ENCODE measurements around the gene CTDP1.

DNA sequence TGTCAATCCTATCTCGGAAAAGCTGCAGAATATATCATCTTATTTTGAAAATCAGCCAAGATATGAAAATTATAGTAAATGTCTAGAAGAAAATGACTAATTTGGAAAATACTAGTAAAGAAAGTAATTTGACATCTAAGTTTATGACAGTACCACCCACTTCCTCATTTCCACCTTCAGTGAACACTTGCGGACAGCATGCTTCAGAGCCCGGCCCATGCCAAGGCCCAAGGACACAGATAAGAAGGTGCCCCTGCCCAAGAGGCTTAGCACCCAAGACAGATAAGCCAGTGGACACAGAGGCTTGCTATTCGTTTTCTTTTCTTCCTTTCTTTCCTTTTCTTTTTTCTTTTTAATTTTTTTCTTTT is 113.4 kb downstream of the CTDP1 start:
- no peak for TF ChIP-seq POLR2A (IDR thresholded peaks at IDR 0.05)
- TF ChIP-seq CTCF (IDR thresholded peaks at IDR 0.05): no peak

Measured in gastroesophageal sphincter (tissue), 3 donors.